Suprapubic skin (tissue), 4 donors: ENCODE measurements around the gene TAF3. TPM values are rescaled to one million over a fixed set of nuclear protein-coding genes. Genes with fewer than 3 reads are reported as not detected.

Source experiments
- DNase-seq, 2 donors: peaks; one replicate each; pipeline ENCODE4 v3.0.0-alpha.2; 2019; ENCODE audit warnings: low spot score in 2 of 2
- H3K27ac ChIP-seq: fragments of 200-600 bp; sonication (generic); one replicate; pipeline ENCODE4 v1.5.1; 2019
- H3K27me3 ChIP-seq: fragments of 200-600 bp; sonication (generic); one replicate; pipeline ENCODE4 v1.5.1; 2019
- H3K36me3 ChIP-seq: fragments of 200-600 bp; sonication (generic); one replicate; pipeline ENCODE4 v1.5.1; 2019
- H3K4me1 ChIP-seq: fragments of 200-600 bp; sonication (generic); one replicate; pipeline ENCODE4 v1.5.1; 2019
- H3K4me3 ChIP-seq: fragments of 200-600 bp; sonication (generic); one replicate; pipeline ENCODE4 v1.5.1; 2019; ENCODE audit warnings: mild to moderate bottlenecking
- H3K9me3 ChIP-seq: fragments of 200-600 bp; sonication (generic); one replicate; pipeline ENCODE4 v1.5.1; 2019
- CTCF ChIP-seq, 2 donors: fragments of 200-600 bp in 1 of 2; fragments of 450-650 bp in 1 of 2; sonication (generic) in 1 of 2; IDR thresholded peaks; one replicate each; pipeline ENCODE4 v1.5.1; 2016 to 2019; ENCODE audit warnings: antibody characterized with exemption in 2 of 2, mild to moderate bottlenecking in 1 of 2, moderate library complexity in 1 of 2
- EP300 ChIP-seq: sonication (generic); formaldehyde crosslinking; IDR thresholded peaks from one replicate; pipeline ENCODE4 v1.6.1; 2017; ENCODE audit warnings: antibody characterized with exemption
- POLR2A ChIP-seq, 2 donors: fragments of 450-650 bp; IDR thresholded peaks; one replicate each; pipeline ENCODE4 v1.6.1; 2017; ENCODE audit warnings: antibody characterized with exemption in 2 of 2, mild to moderate bottlenecking in 2 of 2, moderate library complexity in 2 of 2
- POLR2AphosphoS5 ChIP-seq, 3 donors: sonication (generic); formaldehyde crosslinking; IDR thresholded peaks; one replicate each; pipeline ENCODE4 v1.6.1; 2017; ENCODE audit warnings: antibody characterized with exemption in 3 of 3
- WGBS: methylation state at CpG from one replicate; pipeline ENCODE4 v1.1.5; 2018; 5-methylcytosine and 5-hydroxymethylcytosine counted together
- total RNA-seq, 4 donors: library from RNA; depleted of rRNA; stranded (reverse); fragments of >200 nt; gene quantifications; one replicate each; pipeline ENCODE4 v1.1.0, GENCODE V29; 2016

Gene TAF3
- total RNA-seq, 4 donors from 2014 or later, result 5.6 to 13.3 (median 10.3) TPM

- no peaks in the 10 kb centered on the region for H3K4me1 ChIP-seq
Observed at GRCh38 chr10:7969623-7970022, 151.3 kb downstream of the TAF3 start.

DNA sequence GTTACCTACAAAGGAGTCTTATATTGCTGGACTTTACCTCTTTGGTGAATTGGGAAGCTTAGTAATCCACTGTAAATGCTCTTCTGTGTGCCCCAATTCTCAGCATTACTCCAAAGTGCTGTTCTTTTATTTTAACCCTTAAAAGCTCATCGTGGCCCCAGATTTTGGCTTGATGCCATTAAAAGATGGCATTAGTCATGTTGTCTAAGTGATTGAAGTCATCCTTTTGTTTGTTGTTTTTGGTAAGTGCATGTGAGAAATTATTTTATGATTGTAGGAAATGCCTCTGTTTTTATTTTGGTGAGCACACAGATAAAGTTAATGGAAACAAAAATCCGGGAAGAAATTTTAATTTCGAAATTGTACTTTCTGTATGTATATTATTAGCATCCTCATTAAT, 153.6 kb downstream of the TAF3 start:
- TF ChIP-seq CTCF (IDR thresholded peaks at IDR 0.05), result no peak
- TF ChIP-seq POLR2AphosphoS5 (IDR thresholded peaks at IDR 0.05), result no peak
- Histone ChIP-seq H3K9me3 (no peaks in the 10 kb centered on the region), H3K27ac (no peak overlapping the region), H3K4me3 (no peak overlapping the region), H3K4me1 (no peaks in the 10 kb centered on the region), H3K36me3 (peaks cover 4% of the 10 kb centered on the region), H3K27me3 (no peaks in the 10 kb centered on the region)
- WGBS, result 78% methylated on average over 3 of the region's 3 CpGs
- no peak for DNase-seq

More at GRCh38 chr10:7969623-7970022, 151.3 kb downstream of the TAF3 start:
- TF ChIP-seq EP300 (no peak), POLR2A (IDR thresholded peaks at IDR 0.05) (no peak), POLR2AphosphoS5 (IDR thresholded peaks at IDR 0.05) (no peak), CTCF (IDR thresholded peaks at IDR 0.05) (no peak)
- no peak overlapping the region for H3K4me3 ChIP-seq
- 49% methylated on average over 6 of the region's 6 CpGs for WGBS
- H3K9me3 ChIP-seq, result no peaks in the 10 kb centered on the region
- peaks cover 5% of the 10 kb centered on the region for H3K36me3 ChIP-seq
- no peaks in the 10 kb centered on the region for H3K27me3 ChIP-seq
- no peak for DNase-seq
- H3K27ac ChIP-seq, result no peak overlapping the region

GRCh38 chr10:7972367-7972766, 154.1 kb downstream of the TAF3 start:
- Histone ChIP-seq H3K36me3 (peaks cover 4% of the 10 kb centered on the region), H3K9me3 (no peaks in the 10 kb centered on the region), H3K4me3 (no peak overlapping the region), H3K4me1 (no peaks in the 10 kb centered on the region), H3K27ac (no peak overlapping the region), H3K27me3 (no peaks in the 10 kb centered on the region)
- TF ChIP-seq POLR2AphosphoS5 (IDR thresholded peaks at IDR 0.05) (no peak), POLR2A (IDR thresholded peaks at IDR 0.05) (no peak)
- 96% methylated on average over 2 of the region's 2 CpGs for WGBS
- no peak for DNase-seq

DNA sequence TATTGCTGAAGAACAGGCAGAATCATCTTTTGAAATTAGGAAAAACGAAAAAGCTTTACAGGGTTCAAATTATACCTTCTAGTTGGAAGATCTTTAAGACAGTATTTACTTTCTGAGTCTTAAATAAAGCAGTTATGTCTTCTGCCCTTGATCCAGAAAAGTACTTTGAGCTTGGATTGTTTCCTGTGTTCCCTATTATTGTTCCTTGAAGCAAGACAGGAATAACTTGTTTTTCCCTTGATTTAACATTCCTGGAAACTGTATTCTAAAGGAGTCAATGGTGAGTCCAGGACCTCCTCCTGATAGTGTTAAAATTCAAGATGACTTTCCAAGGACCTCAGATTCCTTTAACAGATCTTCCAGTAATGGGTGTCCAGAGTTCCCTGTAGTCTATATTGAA, 161.9 kb downstream of the TAF3 start:
- Histone ChIP-seq H3K9me3 (no peaks in the 10 kb centered on the region), H3K4me3 (no peak overlapping the region), H3K27ac (no peak overlapping the region), H3K4me1 (no peaks in the 10 kb centered on the region), H3K27me3 (no peaks in the 10 kb centered on the region), H3K36me3 (peaks cover 4% of the 10 kb centered on the region)
- TF ChIP-seq CTCF (IDR thresholded peaks at IDR 0.05), result no peak
- TF ChIP-seq EP300, result no peak
- no peak for TF ChIP-seq POLR2AphosphoS5 (IDR thresholded peaks at IDR 0.05)
- no peak for TF ChIP-seq POLR2A (IDR thresholded peaks at IDR 0.05)
- DNase-seq, result no peak
- WGBS, result 80% methylated on average over 1 of the region's 1 CpG

- no peak overlapping the region for H3K4me3 ChIP-seq
- no peaks in the 10 kb centered on the region for H3K4me1 ChIP-seq
- no peaks in the 10 kb centered on the region for H3K27me3 ChIP-seq
- H3K36me3 ChIP-seq, result peaks cover 4% of the 10 kb centered on the region
- H3K27ac ChIP-seq, result no peak overlapping the region
- no peak for TF ChIP-seq CTCF (IDR thresholded peaks at IDR 0.05)
- TF ChIP-seq POLR2A (IDR thresholded peaks at IDR 0.05), result no peak
- TF ChIP-seq POLR2AphosphoS5 (IDR thresholded peaks at IDR 0.05), result no peak
- TF ChIP-seq EP300, result no peak
- DNase-seq, result no peak
- H3K9me3 ChIP-seq, result no peaks in the 10 kb centered on the region
- 92% methylated on average over 5 of the region's 5 CpGs for WGBS
Observed at GRCh38 chr10:7982727-7983126, 164.4 kb downstream of the TAF3 start.

DNA sequence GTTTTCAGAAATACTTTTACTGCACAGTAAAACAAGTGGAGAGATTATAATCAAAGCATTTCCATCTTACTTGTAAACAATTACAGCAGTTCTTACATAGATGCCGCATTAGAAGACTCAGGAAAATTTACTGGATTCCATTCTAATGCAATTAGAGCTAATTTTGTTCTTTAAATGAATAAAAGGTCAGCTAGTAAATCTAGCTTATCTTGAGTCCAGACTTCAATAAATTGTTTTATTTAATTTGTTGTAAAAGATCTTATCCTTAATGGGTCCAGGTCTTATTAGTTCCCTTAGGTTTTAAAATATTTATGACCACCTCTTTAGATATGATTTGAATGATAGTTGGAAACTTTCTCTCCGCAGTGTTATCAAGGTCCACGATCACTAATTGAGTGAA, 166.0 kb downstream of the TAF3 start:
- Histone ChIP-seq H3K4me1 (no peaks in the 10 kb centered on the region), H3K27ac (no peak overlapping the region), H3K9me3 (no peaks in the 10 kb centered on the region), H3K27me3 (no peaks in the 10 kb centered on the region), H3K36me3 (no peaks in the 10 kb centered on the region), H3K4me3 (no peak overlapping the region)
- WGBS, result 96% methylated on average over 3 of the region's 3 CpGs
- no peak for DNase-seq
- no peak for TF ChIP-seq POLR2AphosphoS5 (IDR thresholded peaks at IDR 0.05)
- no peak for TF ChIP-seq CTCF (IDR thresholded peaks at IDR 0.05)
- no peak for TF ChIP-seq EP300
- TF ChIP-seq POLR2A (IDR thresholded peaks at IDR 0.05), result no peak
